COLO668 (cell line): ENCODE results near the gene CSN2.
"Not testable (repeated sequence)": the region's sequence is repeated elsewhere in the genome, so short reads cannot be mapped to it uniquely, and the experiment has no call there.

Experiments used
- DNase-seq: peaks from one replicate; lab custom pipeline; 2025; ENCODE audit not compliant: unreplicated experiment; lab: John Stamatoyannopoulos, UW

The CSN2 gene

GRCh38 chr4:69965628-69966027, at the start of gene CSN2:
TSS of gene CSN2 (minus strand) at chr4:69965728. CDS start at chr4:69960995, 4,733 bp downstream.
- no peak for DNase-seq

GRCh38 chr4:70008771-70009170, 43.2 kb upstream of the CSN2 start:
- no peak for DNase-seq

GRCh38 chr4:70002507-70002906, 37.0 kb upstream of the CSN2 start:
- no peak for DNase-seq

- no peak for DNase-seq
Observed at GRCh38 chr4:70000711-70001110, 35.2 kb upstream of the CSN2 start.

GRCh38 chr4:69999420-69999819, 33.9 kb upstream of the CSN2 start:
- no peak for DNase-seq

GRCh38 chr4:69995526-69996016, 30.0 kb upstream of the CSN2 start, which contains the start of gene STATH:
TSS of gene STATH (plus strand) at chr4:69995966. CDS start at chr4:69998438, 2,472 bp downstream.
- no peak for DNase-seq

GRCh38 chr4:69994782-69995181, 29.3 kb upstream of the CSN2 start:
- no peak for DNase-seq

- DNase-seq: no peak
Observed at GRCh38 chr4:69991016-69991415, 25.5 kb upstream of the CSN2 start.

GRCh38 chr4:69986663-69987062, 21.1 kb upstream of the CSN2 start:
- no peak for DNase-seq

GRCh38 chr4:69984030-69984443, 18.5 kb upstream of the CSN2 start:
- no peak for DNase-seq

GRCh38 chr4:69977582-69977981, 12.1 kb upstream of the CSN2 start:
- no peak for DNase-seq

- DNase-seq: no peak
Observed at GRCh38 chr4:69974631-69975030, 9.1 kb upstream of the CSN2 start.

- DNase-seq: no peak
Observed at GRCh38 chr4:69970071-69970470, 4.5 kb upstream of the CSN2 start.

- DNase-seq: no peak
Observed at GRCh38 chr4:69957209-69957608, 8.3 kb downstream of the CSN2 start.

GRCh38 chr4:69951602-69952001, 13.9 kb downstream of the CSN2 start:
- no peak for DNase-seq

GRCh38 chr4:69936566-69936965, 29.0 kb downstream of the CSN2 start:
- no peak for DNase-seq

- no peak for DNase-seq
Observed at GRCh38 chr4:69934150-69934549, 31.4 kb downstream of the CSN2 start.

GRCh38 chr4:69930768-69931167, 34.8 kb downstream of the CSN2 start, which contains the start of gene CSN1S1:
TSS of gene CSN1S1 (plus strand) at chr4:69931068. CDS start at chr4:69932556, 1,488 bp downstream.
- DNase-seq: no peak

- not testable (repeated sequence) for DNase-seq
Observed at GRCh38 chr4:69923782-69924410, 41.6 kb downstream of the CSN2 start.

- DNase-seq: no peak
Observed at GRCh38 chr4:69920874-69921273, 44.7 kb downstream of the CSN2 start.

- no peak for DNase-seq
Observed at GRCh38 chr4:69910016-69910782, 55.3 kb downstream of the CSN2 start.

GRCh38 chr4:69909195-69909594, 56.3 kb downstream of the CSN2 start:
- DNase-seq: no peak
